Smooth muscle cell (in vitro differentiated cells): ENCODE data around the gene UCN. TPM values are rescaled to one million over a fixed set of nuclear protein-coding genes. Genes with fewer than 3 reads are reported as not detected.
"Not testable (repeated sequence)": the region's sequence is repeated elsewhere in the genome, so short reads cannot be mapped to it uniquely, and the experiment has no call there.

Experiments used
- DNase-seq: peaks from one replicate; lab custom pipeline; 2025; ENCODE audit not compliant: unreplicated experiment; lab: John Stamatoyannopoulos, UW
- H2AFZ ChIP-seq: fragments of 200-600 bp; sonication (generic); 2 replicates; pipeline ENCODE4 v1.6.0; 2016; ENCODE audit warnings: antibody characterized with exemption, low read depth, mild to moderate bottlenecking
- H3F3A ChIP-seq: fragments of 200-600 bp; sonication (generic); 2 replicates; pipeline ENCODE4 v1.6.0; 2017; ENCODE audit warnings: antibody characterized with exemption, low read depth
- H3K27ac ChIP-seq: fragments of 200-600 bp; sonication (generic); 2 replicates; pipeline ENCODE4 v1.5.1; 2016; ENCODE audit warnings: low read depth, mild to moderate bottlenecking
- H3K27me3 ChIP-seq: fragments of 200-600 bp; sonication (generic); 2 replicates; pipeline ENCODE4 v1.6.1; 2016; ENCODE audit warnings: low read depth, mild to moderate bottlenecking
- H3K36me3 ChIP-seq: fragments of 200-600 bp; sonication (generic); 2 replicates; pipeline ENCODE4 v1.5.1; 2016; ENCODE audit warnings: low read depth
- H3K4me1 ChIP-seq: fragments of 200-600 bp; sonication (generic); 2 replicates; pipeline ENCODE4 v1.5.1; 2016; ENCODE audit warnings: low read depth
- H3K4me2 ChIP-seq: fragments of 200-600 bp; sonication (generic); 2 replicates; pipeline ENCODE4 v1.6.0; 2016; ENCODE audit warnings: mild to moderate bottlenecking
- H3K4me3 ChIP-seq: fragments of 200-600 bp; sonication (generic); 2 replicates; pipeline ENCODE4 v1.5.1; 2016; ENCODE audit warnings: mild to moderate bottlenecking
- H3K79me2 ChIP-seq: fragments of 200-600 bp; sonication (generic); 2 replicates; pipeline ENCODE4 v1.6.0; 2016; ENCODE audit warnings: low read depth, mild to moderate bottlenecking
- H3K9ac ChIP-seq: fragments of 200-600 bp; sonication (generic); 2 replicates; pipeline ENCODE4 v1.6.0; 2016; ENCODE audit warnings: low read depth
- H3K9me3 ChIP-seq: fragments of 200-600 bp; sonication (generic); replicated peaks from 2 replicates; pipeline ENCODE4 v1.5.1; 2016; ENCODE audit warnings: low read depth
- H4K20me1 ChIP-seq: fragments of 200-600 bp; sonication (generic); 2 replicates; pipeline ENCODE4 v1.6.0; 2016; ENCODE audit warnings: low read depth
- WGBS: methylation state at CpG from one replicate; pipeline ENCODE4 v1.1.7; 2016; ENCODE audit warnings: low lambda C conversion rate; 5-methylcytosine and 5-hydroxymethylcytosine counted together
- polyA plus RNA-seq: library from polyadenylated mRNA; unstranded; fragments of >200 nt; fragmentation: Nextera tagmentation; extraction: Ambion mirVana; gene quantifications from 2 replicates; pipeline ENCODE4 v1.2.1, GENCODE V29; 2016
- total RNA-seq: library from RNA; depleted of rRNA; stranded (reverse); fragments of >200 nt; gene quantifications from 2 replicates; pipeline ENCODE4 v1.2.3, GENCODE V29; 2014
- TF ChIP-seq, protein P1 (sequence below): fragments of 200-600 bp; sonication (generic); IDR thresholded peaks from 2 replicates; pipeline ENCODE4 v1.5.1; 2017; ENCODE audit warnings: borderline replicate concordance, mild to moderate bottlenecking, antibody characterized with exemption; ENCODE audit not compliant: insufficient read depth, poor library complexity, severe bottlenecking

UCN gene
- total and polyA plus RNA-seq, 2 experiments from 2014 or later: 0.36 to 3.6 TPM

DNA sequence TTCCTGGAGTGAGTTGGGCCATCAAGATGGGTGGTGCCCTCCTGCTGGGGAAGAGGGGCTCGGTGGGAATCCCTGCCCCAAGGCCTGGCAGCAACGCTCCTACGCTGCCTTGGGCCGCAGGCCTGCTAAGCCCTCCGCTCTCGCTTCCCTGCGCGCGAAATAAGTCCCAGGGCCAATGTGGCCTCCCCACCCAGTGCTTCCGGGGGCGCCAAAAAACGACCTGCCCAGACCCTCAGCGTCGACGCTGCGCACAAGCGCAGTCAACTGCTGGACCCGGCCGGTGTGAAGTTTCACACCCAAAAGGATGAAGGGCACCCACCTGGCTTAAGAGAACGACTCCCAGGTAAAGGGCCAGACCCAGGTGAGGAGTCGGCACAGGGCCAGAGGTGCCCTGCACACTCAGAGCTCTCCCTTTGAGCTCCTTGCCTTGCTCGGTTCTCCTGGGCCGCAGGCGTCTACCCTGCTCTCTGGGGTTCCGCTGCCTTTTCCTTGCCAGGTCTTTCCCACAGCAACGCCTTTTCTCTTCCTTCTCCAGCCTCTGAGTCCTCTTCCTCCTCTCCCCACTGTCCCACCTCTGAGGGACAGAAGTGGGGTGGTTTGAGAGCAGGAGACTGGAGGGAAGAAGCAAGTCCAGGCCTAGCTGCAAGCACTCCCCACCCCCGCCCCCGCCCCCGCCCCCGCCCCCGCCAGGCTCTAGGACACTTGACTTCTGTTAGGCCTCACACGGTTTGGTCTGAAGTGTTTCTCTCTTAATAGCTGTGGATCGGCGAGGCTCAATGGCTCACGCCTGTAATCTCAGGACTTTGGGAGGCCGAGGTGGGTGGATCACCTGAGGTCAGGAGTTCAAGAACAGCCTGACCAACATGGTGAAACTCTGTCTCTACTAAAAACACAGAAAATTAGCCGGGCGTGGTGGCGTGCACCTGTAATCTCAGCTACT lies 32.8 kb downstream of the UCN start, which contains the start of gene DNAJC5G:
TSS of gene DNAJC5G (plus strand) at position 223 of the 940 bp plus-strand sequence. CDS start 1,296 bp downstream, outside the sequence.
- H3K36me3 ChIP-seq: no peaks in the 10 kb centered on the region
- no peak within 1 kb of the TSS for H3K4me3 ChIP-seq
- H3K79me2 ChIP-seq: no peaks in the 10 kb centered on the region
- H4K20me1 ChIP-seq: no peaks in the 10 kb centered on the region
- peaks cover 15% of the 10 kb centered on the region for H3K27me3 ChIP-seq
- no peak within 1 kb of the TSS for H2AFZ ChIP-seq
- TF ChIP-seq, protein P1, sequence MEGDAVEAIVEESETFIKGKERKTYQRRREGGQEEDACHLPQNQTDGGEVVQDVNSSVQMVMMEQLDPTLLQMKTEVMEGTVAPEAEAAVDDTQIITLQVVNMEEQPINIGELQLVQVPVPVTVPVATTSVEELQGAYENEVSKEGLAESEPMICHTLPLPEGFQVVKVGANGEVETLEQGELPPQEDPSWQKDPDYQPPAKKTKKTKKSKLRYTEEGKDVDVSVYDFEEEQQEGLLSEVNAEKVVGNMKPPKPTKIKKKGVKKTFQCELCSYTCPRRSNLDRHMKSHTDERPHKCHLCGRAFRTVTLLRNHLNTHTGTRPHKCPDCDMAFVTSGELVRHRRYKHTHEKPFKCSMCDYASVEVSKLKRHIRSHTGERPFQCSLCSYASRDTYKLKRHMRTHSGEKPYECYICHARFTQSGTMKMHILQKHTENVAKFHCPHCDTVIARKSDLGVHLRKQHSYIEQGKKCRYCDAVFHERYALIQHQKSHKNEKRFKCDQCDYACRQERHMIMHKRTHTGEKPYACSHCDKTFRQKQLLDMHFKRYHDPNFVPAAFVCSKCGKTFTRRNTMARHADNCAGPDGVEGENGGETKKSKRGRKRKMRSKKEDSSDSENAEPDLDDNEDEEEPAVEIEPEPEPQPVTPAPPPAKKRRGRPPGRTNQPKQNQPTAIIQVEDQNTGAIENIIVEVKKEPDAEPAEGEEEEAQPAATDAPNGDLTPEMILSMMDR: no peak
- no peak for DNase-seq
- H3K4me2 ChIP-seq: no peak within 1 kb of the TSS
- 88% methylated on average over 39 of the region's 39 CpGs for WGBS
- H3K9me3 ChIP-seq: no peaks in the 10 kb centered on the region
- H3K27ac ChIP-seq: no peak within 1 kb of the TSS
- no peaks in the 10 kb centered on the region for H3K4me1 ChIP-seq
- H3F3A ChIP-seq: no peaks in the 10 kb centered on the region
- H3K9ac ChIP-seq: no peak within 1 kb of the TSS

DNA sequence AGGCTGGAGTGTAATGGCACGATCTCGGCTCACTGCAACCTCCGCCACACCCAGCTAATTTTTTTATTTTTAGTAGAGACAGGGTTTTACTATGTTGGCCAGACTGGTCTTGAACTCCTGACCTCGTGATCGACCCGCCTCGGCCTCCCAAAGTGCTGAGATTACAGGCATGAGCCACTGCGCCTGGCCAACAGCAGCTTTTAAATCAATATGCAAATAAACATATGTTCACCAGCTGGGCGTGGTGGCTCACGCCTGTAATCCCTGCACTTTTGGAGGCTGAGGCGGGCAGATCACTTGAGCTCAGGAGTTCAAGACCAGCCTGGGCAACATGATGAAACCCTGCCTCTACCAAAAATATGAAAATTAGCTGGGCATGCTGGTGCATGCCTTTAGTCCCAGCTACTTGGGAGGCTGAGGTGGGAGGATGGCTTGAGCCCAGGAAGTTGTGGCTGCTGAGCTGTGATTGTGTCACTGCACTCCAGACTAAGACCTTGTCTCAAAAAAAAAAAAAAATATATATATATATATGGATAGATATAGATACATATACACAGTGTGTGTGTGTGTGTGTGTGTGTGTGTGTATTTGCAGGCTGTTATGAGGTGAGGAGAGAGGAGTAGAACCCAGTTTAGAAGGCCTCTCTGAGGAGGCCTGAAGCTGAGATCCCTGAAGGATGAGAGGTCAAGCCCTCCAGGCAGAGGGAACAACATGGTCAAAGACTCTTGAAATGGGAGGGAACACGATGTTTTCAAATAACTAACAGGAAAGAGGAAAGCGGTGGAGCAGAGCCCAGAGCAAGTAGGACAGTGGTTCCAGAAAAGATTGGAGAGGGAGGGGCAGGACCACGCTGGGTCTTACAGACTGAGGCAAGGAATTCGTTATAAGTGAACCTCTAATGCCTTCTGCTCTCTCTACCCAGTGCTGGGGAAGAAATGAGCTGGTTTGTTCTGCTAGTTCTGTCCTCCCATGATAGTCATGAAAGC lies 35.4 kb downstream of the UCN start:
- H3K36me3 ChIP-seq, H2AFZ ChIP-seq, H3K4me2 ChIP-seq, H3F3A ChIP-seq, H3K27ac ChIP-seq, H3K9me3 ChIP-seq, DNase-seq, H3K4me3 ChIP-seq, H4K20me1 ChIP-seq, H3K79me2 ChIP-seq, H3K4me1 ChIP-seq, H3K9ac ChIP-seq: not testable (repeated sequence)
- 91% methylated on average over 15 of the region's 15 CpGs for whole genome bisulfite sequencing
- H3K27me3 ChIP-seq: peaks cover 29% of the 10 kb centered on the region

DNA sequence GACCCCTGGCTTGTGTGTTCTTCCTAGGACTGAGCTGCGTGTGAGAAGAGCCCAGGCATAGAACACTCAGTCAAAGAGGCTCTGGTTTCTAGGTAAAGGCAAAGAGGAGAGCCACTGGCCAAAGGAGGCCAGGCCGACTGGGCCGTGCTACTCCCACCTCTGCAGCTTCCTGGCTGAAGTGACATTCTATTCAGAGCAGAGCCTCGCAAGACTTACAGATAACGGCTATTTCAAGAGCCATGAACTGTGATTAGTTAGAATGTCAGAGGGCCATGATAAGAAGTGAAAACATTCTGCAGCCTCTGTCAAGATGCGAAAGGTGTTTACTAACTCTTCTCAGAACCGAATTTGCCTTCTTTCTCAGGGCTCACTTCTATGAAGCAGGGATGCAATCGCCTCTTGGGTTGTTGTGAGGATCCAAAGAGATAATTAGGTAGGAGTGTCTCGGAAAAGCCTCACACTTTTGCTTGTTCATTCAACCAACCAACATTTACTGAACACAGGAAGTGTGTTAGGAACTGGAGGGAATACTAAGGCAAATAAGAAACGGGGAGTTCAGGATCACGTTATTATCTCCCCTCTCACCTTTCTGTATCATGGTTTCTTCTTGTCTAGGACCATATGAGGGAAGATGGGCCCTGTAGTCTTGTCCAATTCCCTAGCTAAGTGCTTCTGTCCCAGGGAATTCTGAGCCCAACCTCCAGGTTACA lies 36.5 kb downstream of the UCN start:
- Histone ChIP-seq H3K27ac (no peak overlapping the region), H3K9ac (no peak overlapping the region), H3K9me3 (no peaks in the 10 kb centered on the region), H3K79me2 (no peaks in the 10 kb centered on the region), H3K4me3 (no peak overlapping the region), H3F3A (no peaks in the 10 kb centered on the region), H3K27me3 (peaks cover 34% of the 10 kb centered on the region), H3K36me3 (no peaks in the 10 kb centered on the region), H2AFZ (no peak overlapping the region), H3K4me1 (no peaks in the 10 kb centered on the region), H3K4me2 (no peak overlapping the region), H4K20me1 (no peaks in the 10 kb centered on the region)
- DNase-seq: no peak
- TF ChIP-seq, protein P1: no peak
- 54% methylated on average over 11 of the region's 11 CpGs for WGBS
